Measurements from ENCODE around the gene GBP4. TPM values are rescaled to one million over a fixed set of nuclear protein-coding genes. Genes with fewer than 3 reads are reported as not detected.

GBP4 gene
- polyA plus RNA-seq, 3 donors: 10.3 to 17.4 (median 13.0) TPM

GRCh38 chr1:89146721-89147120 is 52.0 kb downstream of the GBP4 start:
- Histone ChIP-seq H3K9ac (ENCODE audit: insufficient read depth, low read length, poor library complexity, severe bottlenecking) (no peak overlapping the region), H3K27ac (ENCODE audit: low read depth in 1 of 2, low read length in 2 of 2) (no peak overlapping the region), H3K4me1 (ENCODE audit: control insufficient read depth in 1 of 2, insufficient read depth in 2 of 2, low read length in 2 of 2) (no peaks in the 10 kb centered on the region), H3K9me3 (replicated peaks in 1 of 2; ENCODE audit: control insufficient read depth in 1 of 2, insufficient read depth in 1 of 2, low read length in 2 of 2) (no peaks in the 10 kb centered on the region), H3K79me2 (ENCODE audit: insufficient read depth, low read length) (no peaks in the 10 kb centered on the region), H3K27me3 (ENCODE audit: control insufficient read depth in 2 of 2, insufficient read depth in 2 of 2, low read length in 2 of 2) (no peaks in the 10 kb centered on the region), H3K36me3 (replicated peaks in 1 of 2; ENCODE audit: control insufficient read depth in 1 of 2, insufficient read depth in 2 of 2, low read length in 2 of 2) (no peaks in the 10 kb centered on the region), H3K4me2 (replicated peaks; ENCODE audit: extremely low read depth, low read length, poor library complexity, severe bottlenecking) (no peak overlapping the region), H2AFZ (ENCODE audit: insufficient read depth, low read depth, low read length, poor library complexity, severe bottlenecking) (no peak overlapping the region), H3K4me3 (replicated peaks in 1 of 3; ENCODE audit: low read depth in 2 of 3, low read length in 3 of 3) (no peak overlapping the region), H4K20me1 (ENCODE audit: insufficient read depth, low read length) (no peaks in the 10 kb centered on the region)
- Mint-ChIP-seq H3K27me3 (ENCODE audit: low read depth in 3 of 3) (peaks cover 0 to 2% (median 0%) of the 10 kb centered on the region in 3 donors), H3K4me1 (peaks cover 4% of the 10 kb centered on the region), H3K36me3 (no peaks in the 10 kb centered on the region), H3K4me3 (no peak overlapping the region), H3K9me3 (no peaks in the 10 kb centered on the region), H3K27ac (no peak overlapping the region)
- no CpG with 5 or more reads among the region's 3 CpGs for WGBS (ENCODE audit: insufficient coverage)
- no peak for TF ChIP-seq CTCF (IDR thresholded peaks at IDR 0.05)
- intact Hi-C loops (cut with micrococcal nuclease): no loop called here
- no peak for DNase-seq

DNA sequence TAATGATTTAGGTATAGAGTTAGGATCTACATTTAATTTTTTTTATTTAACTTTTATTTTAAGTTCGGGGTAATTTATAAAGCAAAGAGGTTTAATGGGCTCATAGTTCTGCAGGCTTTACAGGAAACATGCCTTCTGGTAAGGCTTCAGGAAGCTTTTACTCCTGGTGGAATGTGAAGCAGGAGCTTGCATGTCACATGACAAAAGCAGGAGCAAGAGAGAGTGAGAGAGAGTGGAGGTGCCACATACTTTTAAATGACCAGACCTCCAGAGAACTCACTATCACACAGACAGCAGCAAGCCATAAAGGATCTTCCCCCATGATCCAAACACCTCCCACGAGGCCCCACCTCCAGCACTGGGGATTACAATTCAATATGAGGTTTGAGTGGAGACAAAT is 55.3 kb downstream of the GBP4 start:
- Histone ChIP-seq H4K20me1 (ENCODE audit: insufficient read depth, low read length) (no peaks in the 10 kb centered on the region), H3K9ac (ENCODE audit: insufficient read depth, low read length, poor library complexity, severe bottlenecking) (no peak overlapping the region), H3K27ac (ENCODE audit: low read depth in 1 of 2, low read length in 2 of 2) (no peak overlapping the region), H3K4me1 (ENCODE audit: control insufficient read depth in 1 of 2, insufficient read depth in 2 of 2, low read length in 2 of 2) (no peaks in the 10 kb centered on the region), H3K27me3 (ENCODE audit: control insufficient read depth in 2 of 2, insufficient read depth in 2 of 2, low read length in 2 of 2) (no peaks in the 10 kb centered on the region), H3K9me3 (replicated peaks in 1 of 2; ENCODE audit: control insufficient read depth in 1 of 2, insufficient read depth in 1 of 2, low read length in 2 of 2) (no peaks in the 10 kb centered on the region), H2AFZ (ENCODE audit: insufficient read depth, low read depth, low read length, poor library complexity, severe bottlenecking) (no peak overlapping the region), H3K79me2 (ENCODE audit: insufficient read depth, low read length) (no peaks in the 10 kb centered on the region), H3K4me2 (replicated peaks; ENCODE audit: extremely low read depth, low read length, poor library complexity, severe bottlenecking) (no peak overlapping the region), H3K36me3 (replicated peaks in 1 of 2; ENCODE audit: control insufficient read depth in 1 of 2, insufficient read depth in 2 of 2, low read length in 2 of 2) (no peaks in the 10 kb centered on the region), H3K4me3 (replicated peaks in 1 of 3; ENCODE audit: low read depth in 2 of 3, low read length in 3 of 3) (no peak overlapping the region)
- Mint-ChIP-seq H3K4me3 (no peak overlapping the region), H3K36me3 (no peaks in the 10 kb centered on the region), H3K9me3 (peaks cover 0 to 2% (median 0%) of the 10 kb centered on the region in 7 donors), H3K27ac (no peak overlapping the region), H3K4me1 (no peaks in the 10 kb centered on the region), H3K27me3 (ENCODE audit: low read depth in 3 of 3) (peaks cover 0 to 2% (median 0%) of the 10 kb centered on the region in 3 donors)
- intact Hi-C loops (cut with micrococcal nuclease): no loop called here
- WGBS (ENCODE audit: insufficient coverage): no CpG with 5 or more reads among the region's 2 CpGs
- no peak for TF ChIP-seq CTCF (IDR thresholded peaks at IDR 0.05)
- no peak for DNase-seq
